PC-9 (cell line): ENCODE data around the gene GALNT5. TPM values are rescaled to one million over a fixed set of nuclear protein-coding genes. Genes with fewer than 3 reads are reported as not detected.

ENCODE experiments used
- BruUV-seq: library from RNA; stranded (reverse); fragments of 400-500 nt; replicated peaks from 2 replicates; lab custom pipeline; 2021; lab: Mats Ljungman, UMichigan
- CTCF ChIA-PET: fragments of 300-600 bp; sonication (Branson Sonifier 250); formaldehyde crosslinking; loops from one replicate; lab custom pipeline; 2022; ENCODE audit warnings: antibody characterized with exemption; lab: Charles Lee
- POLR2A ChIA-PET: fragments of 300-600 bp; sonication (Branson Sonifier 250); formaldehyde crosslinking; loops from one replicate; lab custom pipeline; 2022; ENCODE audit warnings: antibody characterized with exemption; ENCODE audit not compliant: unreplicated experiment; lab: Charles Lee
- DNase-seq, 2 experiments: peaks; one replicate each; pipeline versions ENCODE4 v3.0.0 to v3.0.0-alpha.2; 2015 to 2022; ENCODE audit warnings: mixed read lengths in 1 of 2
- H2AFZ ChIP-seq: fragments of 200-600 bp; sonication (generic); 2 replicates; pipeline ENCODE4 v1.8.1; 2017; ENCODE audit warnings: antibody characterized with exemption
- H3F3A ChIP-seq: fragments of 200-600 bp; sonication (generic); 2 replicates; pipeline ENCODE4 v1.8.1; 2017; ENCODE audit warnings: antibody characterized with exemption, mild to moderate bottlenecking, low read depth; ENCODE audit not compliant: insufficient read depth
- H3K27ac ChIP-seq: fragments of 200-600 bp; sonication (generic); 2 replicates; pipeline ENCODE4 v1.6.1; 2016; ENCODE audit warnings: mixed run types
- H3K27me3 ChIP-seq: fragments of 200-600 bp; sonication (generic); 2 replicates; pipeline ENCODE4 v1.6.1; 2016; ENCODE audit warnings: low read depth, mixed run types; ENCODE audit not compliant: insufficient read depth
- H3K36me3 ChIP-seq: fragments of 200-600 bp; sonication (generic); 2 replicates; pipeline ENCODE4 v1.6.1; 2016; ENCODE audit warnings: low read depth, mixed run types
- H3K4me1 ChIP-seq: fragments of 200-600 bp; sonication (generic); replicated peaks from 2 replicates; pipeline ENCODE4 v1.6.1; 2016; ENCODE audit warnings: mixed run types; ENCODE audit not compliant: insufficient read depth
- H3K4me2 ChIP-seq: fragments of 200-600 bp; sonication (generic); 2 replicates; pipeline ENCODE4 v1.6.1; 2017; ENCODE audit warnings: mixed run types
- H3K4me3 ChIP-seq: fragments of 200-600 bp; sonication (generic); 2 replicates; pipeline ENCODE4 v1.6.1; 2016; ENCODE audit warnings: mixed run types
- H3K79me2 ChIP-seq: fragments of 200-600 bp; sonication (generic); 2 replicates; pipeline ENCODE4 v1.6.1; 2017; ENCODE audit warnings: low read depth, mixed run types
- H3K9me2 ChIP-seq: fragments of 200-600 bp; sonication (generic); 2 replicates; pipeline ENCODE4 v1.8.1; 2017; ENCODE audit warnings: mild to moderate bottlenecking; ENCODE audit not compliant: insufficient read depth
- H3K9me3 ChIP-seq: fragments of 200-600 bp; sonication (generic); 2 replicates; pipeline ENCODE4 v1.8.1; 2016; ENCODE audit warnings: low read depth; ENCODE audit not compliant: insufficient read depth
- H4K20me1 ChIP-seq: fragments of 200-600 bp; sonication (generic); 2 replicates; pipeline ENCODE4 v1.8.1; 2017; ENCODE audit not compliant: insufficient read depth
- CTCF ChIP-seq: fragments of 200-600 bp; sonication (generic); conservative IDR thresholded peaks from 2 replicates; pipeline ENCODE4 v1.6.1; 2017; ENCODE audit warnings: mixed run types, antibody characterized with exemption, mild to moderate bottlenecking, moderate library complexity
- EZH2 ChIP-seq: fragments of 200-600 bp; sonication (generic); IDR thresholded peaks from 2 replicates; pipeline ENCODE4 v1.8.0; 2017; ENCODE audit warnings: antibody characterized with exemption, low read depth
- intact Hi-C: fragments of 100-400 bp; cut with micrococcal nuclease; formaldehyde crosslinking; loops from one replicate; pipeline ENCODE4 v1.10.0; 2022; ENCODE audit not compliant: unreplicated experiment
- total RNA-seq: library from RNA; stranded (reverse); gene quantifications from 2 replicates; pipeline ENCODE4 v1.2.3, GENCODE V29; 2021

GALNT5 gene
- total RNA-seq, 1 experiment from 2014 or later: 1.9 TPM

- TF ChIP-seq CTCF (no peak), EZH2 (no peak)
- no TSS peak for BruUV-seq
- no peaks in the 10 kb centered on the region for H3K9me2 ChIP-seq
- no peaks in the 10 kb centered on the region for H3K9me3 ChIP-seq
- no peak overlapping the region for H3K4me2 ChIP-seq
- no peaks in the 10 kb centered on the region for H3K79me2 ChIP-seq
- no peaks in the 10 kb centered on the region for H3K27me3 ChIP-seq
- H2AFZ ChIP-seq: no peak overlapping the region
- no peaks in the 10 kb centered on the region for H4K20me1 ChIP-seq
- intact Hi-C loops: no loop called here
- H3F3A ChIP-seq: no peaks in the 10 kb centered on the region
- ChIA-PET CTCF (no interaction called here), POLR2A (no interaction called here)
- no peak for DNase-seq
- H3K36me3 ChIP-seq: no peaks in the 10 kb centered on the region
- no peak overlapping the region for H3K27ac ChIP-seq
- H3K4me3 ChIP-seq: no peak overlapping the region
- H3K4me1 ChIP-seq: no peaks in the 10 kb centered on the region
Measured at GRCh38 chr2:157292853-157293252, 35.3 kb downstream of the GALNT5 start.

- no peaks in the 10 kb centered on the region for H3K4me1 ChIP-seq
- no peak overlapping the region for H3K4me2 ChIP-seq
- no peak overlapping the region for H2AFZ ChIP-seq
- ChIA-PET CTCF (no interaction called here), POLR2A (no interaction called here)
- no peak for TF ChIP-seq CTCF
- no peak for TF ChIP-seq EZH2
- no peaks in the 10 kb centered on the region for H3K27me3 ChIP-seq
- H3K4me3 ChIP-seq: no peak overlapping the region
- H3K27ac ChIP-seq: no peak overlapping the region
- no peaks in the 10 kb centered on the region for H3K9me3 ChIP-seq
- H3K79me2 ChIP-seq: no peaks in the 10 kb centered on the region
- no TSS peak for BruUV-seq
- no peaks in the 10 kb centered on the region for H4K20me1 ChIP-seq
- H3K36me3 ChIP-seq: no peaks in the 10 kb centered on the region
- no peaks in the 10 kb centered on the region for H3F3A ChIP-seq
- DNase-seq: no peak
- no peaks in the 10 kb centered on the region for H3K9me2 ChIP-seq
- intact Hi-C loops: no loop called here
Measured at GRCh38 chr2:157296490-157296889, 39.0 kb downstream of the GALNT5 start.

GRCh38 chr2:157296958-157297357 is 39.5 kb downstream of the GALNT5 start:
- ChIA-PET POLR2A (no interaction called here), CTCF (no interaction called here)
- Histone ChIP-seq H3K4me3 (no peak overlapping the region), H2AFZ (no peak overlapping the region), H3K36me3 (no peaks in the 10 kb centered on the region), H3K27me3 (no peaks in the 10 kb centered on the region), H3K27ac (no peak overlapping the region), H3K9me3 (no peaks in the 10 kb centered on the region), H3K79me2 (no peaks in the 10 kb centered on the region), H3F3A (no peaks in the 10 kb centered on the region), H3K4me1 (no peaks in the 10 kb centered on the region), H4K20me1 (no peaks in the 10 kb centered on the region), H3K4me2 (no peak overlapping the region), H3K9me2 (no peaks in the 10 kb centered on the region)
- BruUV-seq: no TSS peak
- no peak for TF ChIP-seq EZH2
- TF ChIP-seq CTCF: no peak
- intact Hi-C loops: no loop called here
- DNase-seq: no peak
